Measurements from ENCODE around the gene NCAPH2. TPM values are rescaled to one million over a fixed set of nuclear protein-coding genes. Genes with fewer than 3 reads are reported as not detected.

The NCAPH2 gene
- total RNA-seq, 1 donor from 2014 or later, result 45.7 TPM

DNA sequence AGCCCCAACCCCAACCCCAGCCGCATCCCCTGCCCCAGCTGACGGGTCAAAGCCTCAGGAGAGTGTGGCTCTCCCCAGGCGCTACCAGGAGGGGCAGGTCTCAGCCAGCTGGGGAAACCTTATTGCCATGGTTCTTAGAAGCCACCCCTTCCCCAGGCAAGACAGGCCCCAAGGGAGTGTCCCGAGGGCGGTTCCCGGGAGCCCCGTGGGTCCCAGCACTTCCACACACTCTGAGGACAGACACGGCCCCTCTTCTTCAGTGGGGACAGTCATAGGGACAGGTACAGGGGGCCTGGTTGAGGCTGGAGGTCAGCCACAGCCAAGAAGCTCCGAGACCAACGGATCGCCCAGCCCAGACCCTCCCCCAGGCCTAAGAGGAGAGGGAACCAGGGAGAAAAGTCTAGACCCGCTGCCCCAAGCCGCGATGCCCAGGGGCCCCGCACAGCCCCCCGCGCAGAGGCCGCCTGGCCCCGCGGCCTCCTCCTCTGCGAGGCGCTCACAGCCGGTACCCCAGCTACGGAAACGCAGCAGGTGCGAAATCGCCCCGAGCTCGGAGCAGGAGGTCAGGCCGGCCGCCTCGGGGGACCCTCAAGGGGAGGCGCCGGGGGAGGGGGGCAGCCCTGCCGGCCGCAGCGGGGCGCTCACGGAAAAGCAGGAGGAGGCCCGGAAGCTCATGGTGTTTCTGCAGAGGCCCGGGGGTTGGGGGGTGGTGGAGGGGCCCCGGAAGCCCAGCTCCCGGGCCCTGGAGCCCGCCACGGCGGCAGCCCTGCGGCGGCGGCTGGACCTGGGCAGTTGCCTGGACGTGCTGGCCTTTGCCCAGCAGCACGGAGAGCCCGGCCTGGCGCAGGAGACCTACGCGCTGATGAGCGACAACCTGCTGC is 40.3 kb downstream of the NCAPH2 start:
- Histone ChIP-seq H3K9me3 (no peaks in the 10 kb centered on the region), H3K27me3 (peaks cover 7% of the 10 kb centered on the region), H3K27ac (no peak overlapping the region), H3K4me3 (peak overlapping the region; percentile 22 to 25), H3K4me1 (peaks cover 22% of the 10 kb centered on the region), H3K36me3 (no peaks in the 10 kb centered on the region)
- intact Hi-C loops (cut with DNase I), result no loop called here
- DNase-seq (ENCODE audit: extremely low spot score in 2 of 2), result no peak
- TF ChIP-seq POLR2A (IDR thresholded peaks at IDR 0.05) (no peak), POLR2AphosphoS5 (IDR thresholded peaks at IDR 0.05; ENCODE audit: insufficient read depth in 1 of 2, low read depth in 1 of 2) (no peak)
- TF ChIP-seq, protein P1, sequence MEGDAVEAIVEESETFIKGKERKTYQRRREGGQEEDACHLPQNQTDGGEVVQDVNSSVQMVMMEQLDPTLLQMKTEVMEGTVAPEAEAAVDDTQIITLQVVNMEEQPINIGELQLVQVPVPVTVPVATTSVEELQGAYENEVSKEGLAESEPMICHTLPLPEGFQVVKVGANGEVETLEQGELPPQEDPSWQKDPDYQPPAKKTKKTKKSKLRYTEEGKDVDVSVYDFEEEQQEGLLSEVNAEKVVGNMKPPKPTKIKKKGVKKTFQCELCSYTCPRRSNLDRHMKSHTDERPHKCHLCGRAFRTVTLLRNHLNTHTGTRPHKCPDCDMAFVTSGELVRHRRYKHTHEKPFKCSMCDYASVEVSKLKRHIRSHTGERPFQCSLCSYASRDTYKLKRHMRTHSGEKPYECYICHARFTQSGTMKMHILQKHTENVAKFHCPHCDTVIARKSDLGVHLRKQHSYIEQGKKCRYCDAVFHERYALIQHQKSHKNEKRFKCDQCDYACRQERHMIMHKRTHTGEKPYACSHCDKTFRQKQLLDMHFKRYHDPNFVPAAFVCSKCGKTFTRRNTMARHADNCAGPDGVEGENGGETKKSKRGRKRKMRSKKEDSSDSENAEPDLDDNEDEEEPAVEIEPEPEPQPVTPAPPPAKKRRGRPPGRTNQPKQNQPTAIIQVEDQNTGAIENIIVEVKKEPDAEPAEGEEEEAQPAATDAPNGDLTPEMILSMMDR (IDR thresholded peaks at IDR 0.05), result no peak

DNA sequence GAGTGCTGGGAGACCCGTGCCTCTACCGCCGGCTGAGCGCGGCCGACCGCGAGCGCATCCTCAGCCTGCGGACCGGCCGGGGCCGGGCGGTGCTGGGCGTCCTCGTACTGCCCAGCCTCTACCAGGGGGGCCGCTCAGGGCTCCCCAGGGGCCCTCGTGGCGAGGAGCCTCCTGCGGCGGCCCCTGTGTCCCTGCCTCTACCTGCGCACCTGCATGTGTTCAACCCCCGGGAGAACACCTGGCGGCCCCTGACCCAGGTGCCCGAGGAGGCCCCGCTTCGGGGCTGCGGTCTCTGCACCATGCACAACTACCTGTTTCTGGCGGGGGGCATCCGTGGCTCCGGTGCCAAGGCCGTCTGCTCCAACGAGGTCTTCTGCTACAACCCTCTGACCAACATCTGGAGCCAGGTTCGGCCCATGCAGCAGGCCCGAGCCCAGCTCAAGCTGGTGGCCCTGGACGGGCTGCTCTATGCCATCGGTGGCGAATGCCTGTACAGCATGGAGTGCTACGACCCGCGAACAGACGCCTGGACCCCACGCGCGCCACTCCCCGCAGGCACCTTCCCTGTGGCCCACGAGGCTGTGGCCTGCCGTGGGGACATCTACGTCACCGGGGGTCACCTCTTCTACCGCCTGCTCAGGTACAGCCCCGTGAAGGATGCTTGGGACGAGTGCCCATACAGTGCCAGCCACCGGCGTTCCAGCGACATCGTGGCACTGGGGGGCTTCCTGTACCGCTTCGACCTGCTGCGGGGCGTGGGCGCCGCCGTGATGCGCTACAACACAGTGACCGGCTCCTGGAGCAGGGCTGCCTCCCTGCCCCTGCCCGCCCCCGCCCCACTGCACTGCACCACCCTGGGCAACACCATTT is 41.1 kb downstream of the NCAPH2 start:
- Histone ChIP-seq H3K27me3 (peaks cover 7% of the 10 kb centered on the region), H3K36me3 (no peaks in the 10 kb centered on the region), H3K4me1 (peaks cover 17% of the 10 kb centered on the region), H3K9me3 (no peaks in the 10 kb centered on the region), H3K4me3 (peak overlapping the region; percentile 22 to 25), H3K27ac (no peak overlapping the region)
- intact Hi-C loops (cut with DNase I), result no loop called here
- TF ChIP-seq POLR2A (IDR thresholded peaks at IDR 0.05) (no peak), POLR2AphosphoS5 (IDR thresholded peaks at IDR 0.05; ENCODE audit: insufficient read depth in 1 of 2, low read depth in 1 of 2) (no peak)
- TF ChIP-seq, protein P1 (IDR thresholded peaks at IDR 0.05), result no peak
- DNase-seq (ENCODE audit: extremely low spot score in 2 of 2), result no peak

DNA sequence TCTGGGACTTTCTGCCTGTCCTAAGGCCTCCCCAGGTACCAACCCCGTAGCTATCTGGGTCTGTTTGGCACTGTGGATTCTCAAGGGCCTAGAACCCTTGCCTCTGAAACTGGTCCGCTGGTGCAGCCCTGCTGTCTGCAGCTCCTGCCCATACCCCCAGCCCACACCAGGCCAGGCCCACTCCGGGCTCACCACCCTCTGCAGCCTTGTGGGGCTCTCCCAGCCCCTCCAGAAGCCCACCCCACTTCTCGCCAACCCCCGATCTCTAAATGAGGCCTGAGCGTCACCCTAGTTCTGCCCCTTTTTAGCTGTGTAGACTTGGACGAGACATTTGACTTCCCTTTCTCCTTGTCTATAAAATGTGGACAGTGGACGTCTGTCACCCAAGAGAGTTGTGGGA is 42.4 kb downstream of the NCAPH2 start:
- Histone ChIP-seq H3K4me3 (no peak overlapping the region), H3K27me3 (peaks cover 7% of the 10 kb centered on the region), H3K36me3 (no peaks in the 10 kb centered on the region), H3K27ac (no peak overlapping the region), H3K4me1 (peaks cover 7% of the 10 kb centered on the region), H3K9me3 (no peaks in the 10 kb centered on the region)
- intact Hi-C loops (cut with DNase I), result no loop called here
- no peak for DNase-seq (ENCODE audit: extremely low spot score in 2 of 2)
- TF ChIP-seq POLR2A (IDR thresholded peaks at IDR 0.05), result no peak
- TF ChIP-seq, protein P1 (IDR thresholded peaks at IDR 0.05), result no peak
- TF ChIP-seq POLR2AphosphoS5 (IDR thresholded peaks at IDR 0.05; ENCODE audit: insufficient read depth in 1 of 2, low read depth in 1 of 2), result no peak

DNA sequence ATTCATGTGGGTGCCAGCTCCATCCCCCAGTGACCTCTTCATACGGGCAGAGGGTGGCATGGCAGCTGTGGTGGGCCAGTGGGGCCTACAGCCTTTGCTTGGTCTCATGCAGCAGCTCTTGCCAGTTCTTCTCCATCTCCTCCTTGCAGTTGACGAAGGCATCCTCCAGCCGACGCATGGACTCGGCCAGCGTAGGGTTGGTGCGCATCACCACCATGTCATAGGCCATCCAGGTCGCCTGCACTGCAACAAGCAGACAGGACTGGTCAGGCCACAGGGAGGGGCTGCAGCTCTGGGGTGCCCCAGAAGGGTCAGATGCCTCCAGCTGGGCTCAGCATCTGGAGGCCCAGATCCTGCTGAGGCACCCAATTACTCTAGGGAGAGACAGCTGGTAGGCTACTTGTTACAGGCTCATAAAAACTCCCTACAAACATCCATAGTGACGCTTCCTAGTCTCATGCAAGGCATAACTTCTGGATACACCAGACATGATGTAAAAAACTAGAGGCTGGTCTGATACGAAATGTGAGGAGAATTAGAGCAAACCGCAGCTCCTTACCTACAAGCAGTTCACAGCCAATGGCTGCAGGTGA is 43.2 kb downstream of the NCAPH2 start:
- Histone ChIP-seq H3K4me3 (no peak overlapping the region), H3K4me1 (peaks cover 7% of the 10 kb centered on the region), H3K36me3 (no peaks in the 10 kb centered on the region), H3K9me3 (no peaks in the 10 kb centered on the region), H3K27me3 (peaks cover 7% of the 10 kb centered on the region), H3K27ac (no peak overlapping the region)
- TF ChIP-seq POLR2AphosphoS5 (IDR thresholded peaks at IDR 0.05; ENCODE audit: insufficient read depth in 1 of 2, low read depth in 1 of 2) (no peak), POLR2A (IDR thresholded peaks at IDR 0.05) (no peak)
- TF ChIP-seq, protein P1 (IDR thresholded peaks at IDR 0.05), result no peak
- DNase-seq (ENCODE audit: extremely low spot score in 2 of 2), result no peak
- intact Hi-C loops (cut with DNase I), result no loop called here
